ENCODE data around the gene SRR.

- TF ChIP-seq CTCF (IDR thresholded peaks at IDR 0.05; ENCODE audit: insufficient read depth, low read length, poor library complexity, severe bottlenecking): no peak
- no peak for TF ChIP-seq EZH2phosphoT487 (conservative IDR thresholded peaks at IDR 0.05; ENCODE audit: low read length)
These were observed 60.4 kb downstream of the SRR start for GRCh38 chr17:2363851-2364762.
